DOHH2 (cell line): ENCODE results near the gene NMT2.

Source experiments
- H3F3A ChIP-seq: fragments of 200-600 bp; sonication (generic), shearing (Covaris generic); 2 replicates; pipeline ENCODE4 v1.6.0; 2016; ENCODE audit warnings: antibody characterized with exemption, mild to moderate bottlenecking; ENCODE audit not compliant: control insufficient read depth, insufficient read depth
- H3K27ac ChIP-seq: fragments of 200-600 bp; sonication (generic); 2 replicates; pipeline ENCODE4 v1.5.1; 2014; ENCODE audit warnings: low read depth, mild to moderate bottlenecking, low read length, moderate library complexity
- H3K27me3 ChIP-seq: fragments of 200-600 bp; sonication (generic); 2 replicates; pipeline ENCODE4 v1.6.1; 2014; ENCODE audit warnings: mild to moderate bottlenecking, low read length, mixed read lengths; ENCODE audit not compliant: control insufficient read depth
- H3K36me3 ChIP-seq: fragments of 200-600 bp; sonication (generic); 2 replicates; pipeline ENCODE4 v1.6.1; 2014; ENCODE audit warnings: mild to moderate bottlenecking, low read length, moderate library complexity, mixed read lengths; ENCODE audit not compliant: control insufficient read depth
- H3K4me1 ChIP-seq: fragments of 200-600 bp; sonication (generic); 2 replicates; pipeline ENCODE4 v1.6.1; 2014; ENCODE audit warnings: mild to moderate bottlenecking, low read length, mixed read lengths; ENCODE audit not compliant: control insufficient read depth
- H3K4me2 ChIP-seq: fragments of 200-600 bp; sonication (generic); 2 replicates; pipeline ENCODE4 v1.6.0; 2014; ENCODE audit warnings: mild to moderate bottlenecking, low read length, moderate library complexity
- H3K4me3 ChIP-seq: fragments of 200-600 bp; sonication (generic); 2 replicates; pipeline ENCODE4 v1.5.1; 2014; ENCODE audit warnings: mild to moderate bottlenecking, low read length, mixed read lengths
- H3K79me2 ChIP-seq: fragments of 200-600 bp; sonication (generic); 2 replicates; pipeline ENCODE4 v1.6.1; 2014; ENCODE audit warnings: mild to moderate bottlenecking, low read length, mixed read lengths; ENCODE audit not compliant: control insufficient read depth
- H3K9me2 ChIP-seq: fragments of 200-600 bp; sonication (generic); replicated peaks from 2 replicates; pipeline ENCODE4 v1.6.1; 2014; ENCODE audit warnings: mild to moderate bottlenecking, low read length, mixed read lengths; ENCODE audit not compliant: control insufficient read depth
- H3K9me3 ChIP-seq: fragments of 200-600 bp; sonication (generic); 2 replicates; pipeline ENCODE4 v1.6.1; 2014; ENCODE audit warnings: antibody characterized with exemption, low read length, mixed read lengths; ENCODE audit not compliant: control insufficient read depth, insufficient read depth
- H4K20me1 ChIP-seq: fragments of 200-600 bp; sonication (generic); 2 replicates; pipeline ENCODE4 v1.6.0; 2014; ENCODE audit warnings: low read depth, mild to moderate bottlenecking, antibody characterized with exemption, low read length, moderate library complexity; ENCODE audit not compliant: control insufficient read depth, insufficient read depth
- EZH2phosphoT487 ChIP-seq: fragments of 200-600 bp; sonication (generic); IDR thresholded peaks from 2 replicates; pipeline ENCODE4 v1.6.1; 2017; ENCODE audit warnings: borderline replicate concordance, mild to moderate bottlenecking, antibody characterized with exemption, low read length, moderate library complexity, mixed read lengths
- TF ChIP-seq, protein P1 (sequence below): fragments of 200-600 bp; sonication (generic); IDR thresholded peaks from one replicate; pipeline ENCODE4 v1.5.1; 2014; ENCODE audit warnings: antibody characterized with exemption, mild to moderate bottlenecking, low read depth, low read length; ENCODE audit not compliant: poor library complexity, severe bottlenecking

The NMT2 gene

DNA sequence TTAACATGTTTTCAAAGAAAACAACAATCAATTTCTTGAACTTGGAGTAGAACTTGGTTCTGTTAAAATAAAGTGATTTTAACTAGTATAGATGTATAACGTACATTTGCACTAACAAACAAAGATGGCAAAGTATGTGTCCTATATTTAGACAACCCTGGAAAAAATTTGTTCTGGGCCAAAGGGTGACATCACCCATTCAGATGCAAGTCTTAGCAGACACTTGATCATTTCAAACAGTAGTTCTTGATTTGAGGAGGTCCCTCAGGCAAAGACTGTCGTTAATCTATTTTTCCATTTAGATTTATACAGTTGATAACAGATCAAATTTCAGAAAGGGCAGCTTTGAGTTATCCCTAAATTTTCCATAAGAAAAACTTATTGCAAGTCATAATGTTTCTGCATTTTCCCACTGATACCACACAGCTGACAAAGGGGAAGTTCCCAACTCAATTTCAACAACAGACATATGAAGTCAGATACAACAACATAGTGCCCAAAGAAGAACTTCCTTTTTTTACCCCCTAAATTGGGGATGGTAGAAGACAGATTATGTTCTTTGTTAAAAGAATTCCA, 5.2 kb downstream of the NMT2 start:
- Histone ChIP-seq H3F3A (no peaks in the 10 kb centered on the region), H3K36me3 (no peaks in the 10 kb centered on the region), H3K4me2 (no peak overlapping the region), H3K27ac (no peak overlapping the region), H3K9me3 (no peaks in the 10 kb centered on the region), H3K79me2 (no peaks in the 10 kb centered on the region), H4K20me1 (no peaks in the 10 kb centered on the region), H3K27me3 (peaks cover 28% of the 10 kb centered on the region), H3K4me1 (peaks cover 8% of the 10 kb centered on the region), H3K9me2 (no peaks in the 10 kb centered on the region), H3K4me3 (no peak overlapping the region)
- TF ChIP-seq EZH2phosphoT487 = no peak
- TF ChIP-seq, protein P1, sequence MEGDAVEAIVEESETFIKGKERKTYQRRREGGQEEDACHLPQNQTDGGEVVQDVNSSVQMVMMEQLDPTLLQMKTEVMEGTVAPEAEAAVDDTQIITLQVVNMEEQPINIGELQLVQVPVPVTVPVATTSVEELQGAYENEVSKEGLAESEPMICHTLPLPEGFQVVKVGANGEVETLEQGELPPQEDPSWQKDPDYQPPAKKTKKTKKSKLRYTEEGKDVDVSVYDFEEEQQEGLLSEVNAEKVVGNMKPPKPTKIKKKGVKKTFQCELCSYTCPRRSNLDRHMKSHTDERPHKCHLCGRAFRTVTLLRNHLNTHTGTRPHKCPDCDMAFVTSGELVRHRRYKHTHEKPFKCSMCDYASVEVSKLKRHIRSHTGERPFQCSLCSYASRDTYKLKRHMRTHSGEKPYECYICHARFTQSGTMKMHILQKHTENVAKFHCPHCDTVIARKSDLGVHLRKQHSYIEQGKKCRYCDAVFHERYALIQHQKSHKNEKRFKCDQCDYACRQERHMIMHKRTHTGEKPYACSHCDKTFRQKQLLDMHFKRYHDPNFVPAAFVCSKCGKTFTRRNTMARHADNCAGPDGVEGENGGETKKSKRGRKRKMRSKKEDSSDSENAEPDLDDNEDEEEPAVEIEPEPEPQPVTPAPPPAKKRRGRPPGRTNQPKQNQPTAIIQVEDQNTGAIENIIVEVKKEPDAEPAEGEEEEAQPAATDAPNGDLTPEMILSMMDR = no peak

DNA sequence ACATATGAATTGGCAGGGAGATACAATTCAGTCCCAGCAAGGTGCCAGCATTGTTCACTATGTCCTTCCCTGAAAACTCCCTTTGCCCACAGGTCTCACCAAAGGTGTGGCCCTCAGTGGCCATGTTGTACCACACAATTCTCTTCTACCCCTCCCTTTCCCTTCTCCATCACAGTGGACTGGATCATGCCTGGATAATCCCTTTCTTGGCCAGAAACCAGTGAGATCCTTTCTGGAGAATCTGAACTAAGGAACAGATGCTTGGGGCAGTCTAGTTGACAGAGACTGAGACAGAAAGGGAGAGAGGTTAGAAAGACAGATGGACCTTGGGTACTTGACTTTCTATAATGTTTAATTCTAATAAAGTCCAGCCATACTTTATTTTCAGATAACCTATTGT, 9.5 kb downstream of the NMT2 start:
- Histone ChIP-seq H3K27me3 (no peaks in the 10 kb centered on the region; the same call in 1 of the 2 replicates), H3K79me2 (no peaks in the 10 kb centered on the region), H3K9me3 (no peaks in the 10 kb centered on the region), H3K4me1 (no peaks in the 10 kb centered on the region), H3K4me2 (no peak overlapping the region), H3F3A (no peaks in the 10 kb centered on the region), H4K20me1 (no peaks in the 10 kb centered on the region), H3K36me3 (no peaks in the 10 kb centered on the region), H3K9me2 (no peaks in the 10 kb centered on the region), H3K27ac (no peak overlapping the region), H3K4me3 (no peak overlapping the region)
- TF ChIP-seq, protein P1 = no peak
- TF ChIP-seq EZH2phosphoT487 = no peak

DNA sequence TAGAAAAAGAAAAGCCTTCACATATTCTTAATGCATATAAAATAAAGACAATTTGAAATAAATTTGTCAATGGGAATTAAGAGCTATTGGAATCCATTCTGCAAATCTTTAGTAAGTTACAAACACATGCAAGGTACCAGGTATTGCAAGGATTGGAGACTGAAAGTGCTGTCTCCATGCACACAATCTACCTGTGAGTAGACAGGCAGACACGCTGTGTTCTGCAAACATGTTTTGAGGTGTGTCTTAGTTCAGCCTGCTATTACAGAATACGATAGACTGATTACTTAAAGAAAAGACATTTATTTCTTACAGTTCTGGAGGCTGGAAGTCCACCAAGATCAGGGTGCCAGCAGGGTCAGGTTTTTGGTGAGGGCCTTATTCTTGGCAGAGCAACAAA, 10.0 kb downstream of the NMT2 start:
- no peak for TF ChIP-seq EZH2phosphoT487
- TF ChIP-seq, protein P1 = no peak
- H3K27me3 ChIP-seq = no peaks in the 10 kb centered on the region; the same call in 1 of the 2 replicates
- no peaks in the 10 kb centered on the region for H3K36me3 ChIP-seq
- H3F3A ChIP-seq = no peaks in the 10 kb centered on the region
- H3K9me3 ChIP-seq = no peaks in the 10 kb centered on the region
- H3K4me3 ChIP-seq = no peak overlapping the region
- H3K79me2 ChIP-seq = no peaks in the 10 kb centered on the region
- no peaks in the 10 kb centered on the region for H3K4me1 ChIP-seq
- H3K27ac ChIP-seq = no peak overlapping the region
- no peaks in the 10 kb centered on the region for H4K20me1 ChIP-seq
- no peaks in the 10 kb centered on the region for H3K9me2 ChIP-seq
- H3K4me2 ChIP-seq = no peak overlapping the region
